NCI-H1092 treated with DMSO at 0.1 percent for 48 hours (cell line): Measurements from ENCODE around the gene EZR.
A peak's percentile ranks its signal among the peaks of the same experiment; 100 is the strongest.

Source experiments
- DNase-seq: peaks from one replicate; lab custom pipeline; 2025; lab: John Stamatoyannopoulos, UW

The EZR gene

DNA sequence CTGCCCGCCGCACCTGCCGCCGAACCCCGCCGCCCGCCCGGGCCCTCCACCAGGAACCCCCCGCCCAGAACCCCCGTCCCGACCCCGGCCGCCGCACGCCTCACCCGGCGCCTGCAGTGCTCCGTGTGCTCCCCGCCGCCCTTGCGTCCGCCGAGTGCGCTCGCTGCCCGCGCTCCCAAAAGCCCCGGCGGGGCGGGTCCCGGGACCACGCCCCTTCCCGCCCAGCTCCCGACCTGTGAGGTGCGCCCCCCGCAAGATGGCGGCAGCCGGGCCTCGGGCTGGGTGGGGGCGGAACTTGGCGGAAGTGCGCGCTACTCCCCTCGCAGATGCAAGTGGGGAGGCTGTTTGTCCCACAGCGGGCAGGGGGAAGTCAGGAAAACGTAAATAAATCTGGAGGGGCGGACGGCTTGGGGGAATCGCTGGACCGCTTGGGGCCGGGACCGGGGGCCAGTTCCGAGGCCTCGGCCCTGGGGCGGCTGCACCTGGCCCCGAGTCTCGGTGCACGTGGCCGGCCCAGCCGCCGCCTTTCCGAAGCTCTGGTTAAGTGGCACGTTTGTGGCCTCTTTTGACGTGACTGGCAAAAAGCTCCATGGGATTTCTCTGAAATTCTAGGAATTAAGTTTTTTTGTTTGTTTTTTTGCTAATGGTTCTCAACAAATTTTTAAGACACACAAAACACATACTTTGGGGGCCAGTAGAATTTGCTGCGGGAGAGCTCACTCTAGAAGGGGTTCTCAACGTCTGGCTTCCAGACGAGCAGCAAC is at the start of gene EZR:
TSS of gene EZR (minus strand) at position 156 of the 764 bp plus-strand sequence. CDS start 1,275 bp downstream, outside the sequence.
- DNase-seq: peak; percentile 46

DNA sequence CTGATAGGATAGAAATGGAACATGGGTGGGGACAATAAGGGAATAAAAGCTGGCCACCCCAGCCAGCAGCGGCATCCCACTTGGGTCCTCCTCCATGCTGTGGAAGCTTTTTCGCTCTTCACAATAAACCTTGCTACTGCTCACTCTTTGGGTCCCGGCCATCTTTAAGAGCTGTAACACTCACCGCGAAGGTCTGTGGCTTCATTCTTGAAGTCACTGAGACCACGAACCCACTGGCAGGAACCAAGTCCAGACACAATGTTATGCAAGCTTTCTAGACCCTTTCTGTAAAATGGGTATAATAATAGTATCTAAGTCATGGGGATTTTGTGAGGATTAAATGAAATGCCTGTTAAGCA is 48.9 kb upstream of the EZR start:
- no peak for DNase-seq

DNA sequence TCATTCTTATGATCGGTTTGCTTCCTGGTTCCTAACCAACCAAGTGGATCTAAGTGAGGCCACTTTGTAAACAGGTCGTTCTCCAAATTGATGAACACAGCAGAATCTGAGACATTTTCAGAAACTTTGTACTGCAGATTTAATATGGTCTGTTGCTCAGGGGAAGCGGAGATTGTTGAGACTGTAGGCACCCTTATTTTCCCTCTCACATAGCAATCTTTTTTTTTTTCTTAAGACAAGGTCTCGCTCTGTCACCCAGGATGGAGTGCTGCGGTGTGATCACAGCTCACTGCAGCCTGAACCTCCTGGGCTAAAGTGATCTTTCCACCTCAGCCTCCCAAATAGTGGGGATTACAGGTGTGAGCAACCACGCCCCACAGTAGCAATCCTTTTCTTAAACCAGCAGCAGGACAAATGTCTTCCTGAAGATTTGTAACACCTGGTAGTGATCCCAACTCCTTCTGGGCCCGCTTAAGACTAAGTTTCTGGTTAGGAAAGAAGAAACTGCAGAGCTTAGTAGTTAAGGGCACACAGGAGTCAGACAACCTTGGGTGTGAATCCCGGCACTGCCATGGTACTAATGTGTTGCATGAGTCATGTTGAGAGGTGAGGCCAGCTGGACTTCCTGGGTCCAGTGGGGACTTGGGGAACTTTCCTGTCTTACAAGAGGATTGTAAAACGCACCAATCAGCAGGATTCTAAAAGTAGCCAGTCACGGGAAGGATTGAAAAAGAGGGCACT is 48.4 kb upstream of the EZR start:
- DNase-seq: no peak

DNA sequence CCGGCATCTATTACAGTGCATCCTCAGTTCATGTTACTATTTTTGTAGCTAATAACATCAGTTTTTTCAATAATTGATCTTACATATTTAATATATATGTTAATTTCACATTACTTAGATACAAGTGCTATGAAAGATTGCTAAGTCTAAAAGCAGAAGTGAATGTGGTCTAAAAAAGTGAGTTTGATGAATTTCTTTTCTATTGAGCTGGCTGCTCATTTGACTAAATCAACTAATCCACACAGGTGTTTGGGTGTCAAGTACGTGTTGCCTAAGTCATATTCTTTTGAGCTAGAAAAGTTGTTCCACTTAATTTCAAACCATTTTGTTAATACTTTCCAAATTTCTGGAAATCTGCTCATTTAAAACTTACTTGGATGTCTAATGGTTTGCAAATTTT is 46.6 kb upstream of the EZR start:
- no peak for DNase-seq

DNA sequence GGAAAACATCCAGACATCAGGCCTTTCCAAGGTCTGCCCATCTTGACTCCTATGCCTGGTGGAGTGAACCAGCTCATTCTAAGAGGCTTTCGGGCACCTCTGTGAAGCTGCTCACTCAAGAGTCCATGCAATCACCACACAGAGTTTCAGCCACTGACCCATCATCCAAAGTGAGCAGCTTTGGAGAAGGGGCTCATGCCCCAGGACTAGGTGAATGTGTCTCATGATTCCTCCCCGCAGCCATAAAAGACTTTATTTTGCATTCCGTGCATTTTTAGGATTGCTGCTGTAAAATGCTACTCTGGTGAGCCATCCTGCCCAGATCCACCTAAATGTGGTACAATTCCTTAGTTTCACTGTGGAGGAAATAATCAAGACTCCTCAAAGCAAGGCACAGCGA is 44.5 kb upstream of the EZR start:
- no peak for DNase-seq

DNA sequence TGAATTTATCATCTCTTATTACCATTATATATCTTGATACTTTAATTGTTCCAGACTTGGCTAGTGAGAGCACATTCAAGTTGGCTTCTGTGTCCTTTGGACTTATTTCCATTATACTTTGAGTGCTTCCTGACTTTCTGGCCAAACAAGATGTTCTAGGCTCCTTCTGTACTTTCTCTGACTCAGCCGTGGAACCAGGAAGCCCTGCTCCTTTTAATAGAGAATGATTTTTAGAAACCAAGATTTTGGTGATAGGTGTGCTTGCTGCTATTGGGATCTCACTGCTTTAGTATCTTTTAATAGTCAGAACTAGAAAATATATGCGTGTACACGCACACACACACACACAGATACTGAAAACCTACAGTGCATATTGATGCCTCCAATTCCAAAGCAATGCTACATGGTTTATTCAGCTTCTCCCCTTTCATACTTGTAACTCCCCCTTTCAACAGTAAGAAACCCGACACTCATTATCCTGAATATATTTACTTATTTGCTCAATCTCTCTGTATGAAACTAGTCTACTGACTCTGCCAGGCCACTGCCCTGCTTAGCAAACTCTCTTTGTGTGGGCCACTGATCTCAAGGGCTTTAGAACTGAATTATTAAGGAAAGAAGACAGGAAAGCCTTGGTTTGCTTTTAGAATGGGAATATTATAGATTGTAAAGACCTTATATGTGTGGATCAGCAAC is 42.7 kb upstream of the EZR start:
- peak; percentile 69 for DNase-seq

DNA sequence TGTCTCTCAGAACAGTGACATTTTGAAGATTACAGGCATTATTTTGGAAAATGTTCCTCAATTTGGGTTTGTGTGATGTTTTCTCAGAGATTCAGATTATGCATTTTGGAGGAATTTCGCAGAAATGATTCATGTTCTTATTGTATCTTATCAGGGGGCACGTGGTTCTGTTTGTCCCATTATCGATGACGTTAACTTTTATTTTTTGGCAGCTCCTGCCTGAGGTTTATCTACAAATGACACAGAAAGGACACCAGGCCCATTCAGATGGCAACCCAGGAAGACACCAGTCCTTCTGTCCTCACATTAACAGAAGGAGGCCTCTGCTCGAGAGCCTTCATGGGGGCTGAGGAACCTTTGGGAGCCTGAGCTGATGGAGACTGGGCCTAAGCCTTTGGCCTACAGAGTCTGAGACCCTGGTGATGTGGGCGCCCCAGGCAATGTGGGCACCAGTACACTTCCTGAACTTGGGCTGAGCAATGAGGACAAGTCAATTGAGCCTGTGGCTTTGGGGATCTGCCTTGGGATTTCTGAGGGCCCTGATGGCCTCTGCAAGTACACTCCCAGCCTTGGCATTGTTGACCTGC is 41.2 kb upstream of the EZR start:
- DNase-seq: no peak

DNA sequence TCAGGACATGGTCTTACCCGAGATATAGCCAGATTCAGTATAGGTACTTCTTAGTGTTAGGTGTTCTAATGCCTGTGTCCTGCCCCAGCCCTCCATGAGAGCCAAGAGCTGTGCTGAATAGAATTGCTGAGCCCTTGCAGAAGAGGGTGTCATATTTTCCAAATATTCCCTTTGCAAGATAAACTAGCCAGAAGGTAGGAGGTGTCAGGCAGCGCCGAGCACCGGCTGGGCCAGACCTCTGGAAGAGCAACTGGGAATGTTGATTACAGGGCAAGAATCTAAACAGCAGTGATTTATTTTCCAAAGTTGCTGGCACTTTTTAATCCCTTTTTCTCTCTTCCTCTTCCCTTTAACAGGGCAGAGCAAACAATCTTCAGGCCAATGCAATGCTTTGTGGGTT is 37.1 kb upstream of the EZR start:
- DNase-seq: no peak

DNA sequence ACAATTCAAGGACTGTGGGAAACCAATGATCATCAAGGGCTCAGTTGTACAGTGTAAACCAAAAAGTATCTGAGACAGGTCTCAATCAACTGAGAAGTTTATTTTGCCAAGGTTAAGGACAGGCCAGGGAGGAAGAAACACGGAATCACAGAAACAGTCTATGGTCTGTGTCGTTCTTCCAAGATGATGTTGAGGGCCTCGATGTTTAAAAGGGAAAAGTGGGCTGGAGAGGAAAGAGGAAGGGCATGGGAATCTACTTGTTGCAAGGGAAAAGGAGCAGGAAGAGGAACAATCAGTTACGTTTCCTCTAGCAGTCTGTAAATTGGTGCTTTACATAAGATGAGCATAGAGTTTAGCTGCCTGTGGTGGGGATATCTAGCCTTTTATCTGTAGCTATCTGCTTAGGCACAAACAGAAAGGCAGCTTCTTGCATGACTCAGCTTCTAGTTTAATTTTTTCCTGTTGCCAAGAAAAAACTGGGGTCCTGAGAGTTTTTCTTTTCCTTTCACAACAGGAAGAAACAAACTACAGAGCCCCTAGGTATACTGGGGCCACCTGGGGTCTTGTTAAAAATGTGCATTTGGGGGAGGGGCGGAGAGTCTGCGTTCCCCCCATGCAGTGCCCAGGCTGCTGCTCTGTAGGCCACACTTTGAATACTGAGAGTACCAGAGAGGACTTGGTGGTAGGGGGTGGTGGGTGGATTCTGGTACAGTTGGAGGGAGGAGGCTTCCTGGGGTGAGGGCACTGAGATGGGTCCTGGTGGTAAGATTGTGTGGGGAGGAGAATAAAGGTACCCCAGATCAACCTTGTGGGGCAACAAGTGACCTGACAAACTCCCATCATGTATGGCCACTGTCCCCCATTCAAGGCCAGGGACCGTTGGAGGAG is 35.3 kb upstream of the EZR start:
- no peak for DNase-seq

DNA sequence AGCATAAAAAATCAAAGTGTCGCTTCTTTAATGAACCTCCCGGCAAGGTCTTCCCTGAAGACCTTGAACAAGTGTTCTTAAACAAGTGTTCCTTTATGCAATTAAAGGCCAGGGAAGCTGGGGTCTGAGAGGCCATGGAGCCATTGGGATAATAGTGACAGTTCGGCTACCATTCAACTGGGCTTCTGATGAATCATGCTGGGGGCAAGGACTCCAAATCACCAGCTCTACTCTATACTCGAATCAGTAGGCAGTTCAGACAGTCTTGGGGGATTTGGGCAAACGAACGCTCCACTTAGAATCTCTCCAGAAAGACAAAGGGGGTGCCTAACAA is 34.7 kb upstream of the EZR start:
- DNase-seq: no peak

DNA sequence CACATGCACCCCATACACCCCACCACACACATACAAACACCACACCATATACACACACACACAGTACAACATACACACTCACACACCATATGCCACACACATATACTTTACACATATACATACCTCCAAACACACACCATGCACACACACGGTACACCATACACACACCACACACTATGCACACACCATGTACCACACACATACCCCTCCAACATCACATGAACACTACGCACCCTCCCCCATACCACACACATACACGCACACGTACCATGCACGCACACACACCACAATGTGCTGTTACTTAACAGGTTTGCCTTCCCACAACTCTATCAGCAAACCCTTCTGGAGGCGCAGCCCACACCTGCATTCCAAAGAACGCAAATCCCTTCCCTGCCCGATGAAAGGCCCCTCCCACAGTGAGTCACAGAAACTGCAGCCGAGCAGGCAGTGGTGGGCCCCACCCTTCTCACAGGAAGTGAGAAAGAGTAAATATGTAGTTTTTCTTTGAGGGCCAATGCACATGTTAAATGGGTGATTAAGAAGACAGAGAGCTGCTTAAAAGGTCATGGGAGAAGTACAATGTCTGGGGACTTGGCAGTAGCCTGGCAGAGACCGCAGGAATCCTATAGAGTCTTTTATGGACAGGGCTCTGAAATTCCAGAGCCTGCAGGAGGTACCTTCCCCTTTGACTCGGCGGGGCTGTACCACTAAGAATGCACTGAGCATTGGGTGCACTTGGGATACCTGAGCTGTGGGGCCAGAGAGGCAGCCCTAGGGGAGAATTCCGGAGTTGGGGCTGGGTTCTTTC is 34.1 kb upstream of the EZR start:
- no peak for DNase-seq

DNA sequence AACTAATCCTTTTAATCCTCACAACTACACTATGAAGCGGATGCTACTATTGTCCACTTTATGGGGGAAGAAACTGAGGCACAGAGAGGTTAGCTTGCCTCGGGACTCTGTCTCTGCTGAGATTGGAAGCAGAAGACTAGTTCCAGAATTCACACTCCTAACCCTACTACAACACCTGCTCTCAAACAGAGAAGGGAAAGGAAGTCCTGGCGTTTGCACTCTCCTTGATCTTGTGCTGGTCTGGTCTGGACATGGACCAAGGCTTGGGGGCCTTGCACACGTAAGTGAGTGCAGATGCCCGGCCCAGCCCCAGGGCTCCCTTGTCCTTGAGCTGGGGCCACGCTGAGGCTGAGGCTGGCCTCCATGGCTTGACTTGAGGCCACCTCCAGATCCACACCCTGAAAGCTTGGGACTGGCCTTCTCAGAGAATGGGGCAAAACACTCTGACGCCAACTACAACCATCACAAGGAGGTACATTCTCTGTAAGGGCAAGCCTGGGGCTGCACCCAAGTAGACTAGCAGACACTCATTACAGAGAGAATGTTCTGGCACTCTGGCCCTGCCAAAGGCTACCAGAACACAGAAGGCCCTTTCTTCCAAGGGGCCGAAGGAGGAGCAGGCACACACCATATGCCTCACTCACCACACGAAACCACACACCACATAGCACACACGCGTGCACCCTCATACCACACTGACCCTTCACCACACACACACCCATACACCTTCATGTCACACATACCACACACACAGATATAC is 33.3 kb upstream of the EZR start:
- DNase-seq: no peak

DNA sequence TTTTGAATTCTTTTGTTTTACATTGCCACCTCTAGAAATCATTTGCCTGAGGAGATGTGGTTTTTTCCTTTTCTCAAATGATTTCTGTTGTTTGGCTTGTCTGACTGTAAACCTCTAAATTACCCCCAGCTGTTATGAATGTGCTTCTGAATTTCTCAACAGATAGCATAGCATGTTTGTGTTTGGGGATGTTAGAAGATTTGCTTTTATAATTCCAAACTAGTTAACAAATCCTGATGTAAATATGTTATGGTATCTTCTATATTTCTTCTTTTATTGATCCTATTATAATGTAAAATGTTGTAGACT is 31.6 kb upstream of the EZR start:
- no peak for DNase-seq

DNA sequence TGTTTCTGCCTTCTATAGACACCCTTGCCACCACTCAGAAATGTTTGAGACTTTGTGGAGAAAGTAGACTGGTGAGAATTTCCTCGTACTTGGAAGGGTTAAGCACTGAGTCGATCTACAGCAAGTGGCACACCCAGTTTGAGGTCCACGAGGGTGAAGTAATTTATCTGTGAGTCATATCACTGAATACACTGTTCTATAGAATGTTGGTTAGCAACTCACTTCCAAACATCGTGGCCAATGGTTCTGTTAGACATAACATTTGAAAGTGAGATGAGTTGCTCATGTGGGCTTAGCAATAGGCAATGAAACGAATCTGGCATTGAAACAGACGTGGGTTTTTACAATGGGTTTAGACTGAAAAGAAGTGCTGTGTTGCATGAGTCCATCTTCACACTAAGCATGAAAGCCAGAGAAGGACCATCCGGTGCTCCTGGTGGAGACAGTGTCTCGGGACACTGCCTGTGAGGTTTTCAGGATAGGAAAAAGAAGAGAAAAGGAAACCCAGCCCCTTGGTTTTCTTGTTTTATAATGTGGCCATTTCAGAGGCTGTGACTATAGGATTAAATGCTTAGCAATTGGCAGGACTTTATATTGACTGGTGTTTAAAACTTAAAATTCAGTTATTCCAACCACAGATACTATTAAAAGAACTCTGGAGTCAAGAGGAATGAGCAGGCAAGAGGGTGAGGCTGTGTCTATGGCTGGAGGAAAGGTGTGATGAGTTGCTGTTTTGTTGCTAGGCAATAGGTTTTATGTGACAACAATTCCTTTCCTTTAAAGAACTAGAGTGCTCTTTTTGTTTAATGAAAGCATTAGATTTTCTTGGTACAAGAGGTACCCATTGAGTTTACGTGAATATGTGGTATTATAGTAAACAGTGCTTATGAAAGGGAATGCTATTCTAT is 31.0 kb upstream of the EZR start:
- DNase-seq: peak; percentile 43

DNA sequence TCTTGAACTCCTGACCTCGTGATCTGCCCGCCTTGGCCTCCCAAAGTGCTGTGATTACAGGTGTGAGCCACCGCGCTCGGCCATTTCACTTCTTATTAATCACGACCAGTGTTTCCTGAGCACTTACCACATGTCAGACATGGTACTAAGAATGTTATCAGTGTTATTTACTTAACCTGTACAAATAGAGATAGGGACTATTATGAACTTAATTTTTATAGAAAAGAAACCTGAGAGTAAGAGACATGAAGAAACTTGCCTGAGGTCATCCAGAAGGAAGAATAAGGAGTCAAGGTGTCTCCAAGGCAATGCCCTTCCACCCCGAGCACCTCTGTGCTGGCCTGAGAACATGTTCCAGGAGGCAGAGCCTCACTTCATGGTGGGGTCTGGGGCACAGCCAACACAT is 29.3 kb upstream of the EZR start:
- DNase-seq: no peak

DNA sequence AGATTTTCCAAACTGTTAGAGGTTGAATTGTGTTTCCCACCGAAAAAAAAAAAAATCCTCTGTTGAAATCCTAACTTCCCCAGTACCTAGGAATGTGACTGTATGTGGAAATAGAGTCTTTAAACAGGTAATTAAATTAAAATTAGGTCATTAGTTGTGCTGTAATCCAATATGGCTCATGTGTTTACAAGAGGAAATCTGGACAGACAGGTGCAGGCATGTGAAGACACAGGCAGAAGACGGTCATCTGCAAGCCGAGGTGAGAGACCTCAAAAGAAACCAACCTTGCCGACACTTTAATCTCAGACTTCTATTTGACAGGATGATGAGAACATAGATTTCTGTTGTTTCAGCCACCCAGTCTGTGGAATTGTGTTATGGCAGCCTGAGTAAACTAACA is 28.6 kb upstream of the EZR start:
- no peak for DNase-seq

DNA sequence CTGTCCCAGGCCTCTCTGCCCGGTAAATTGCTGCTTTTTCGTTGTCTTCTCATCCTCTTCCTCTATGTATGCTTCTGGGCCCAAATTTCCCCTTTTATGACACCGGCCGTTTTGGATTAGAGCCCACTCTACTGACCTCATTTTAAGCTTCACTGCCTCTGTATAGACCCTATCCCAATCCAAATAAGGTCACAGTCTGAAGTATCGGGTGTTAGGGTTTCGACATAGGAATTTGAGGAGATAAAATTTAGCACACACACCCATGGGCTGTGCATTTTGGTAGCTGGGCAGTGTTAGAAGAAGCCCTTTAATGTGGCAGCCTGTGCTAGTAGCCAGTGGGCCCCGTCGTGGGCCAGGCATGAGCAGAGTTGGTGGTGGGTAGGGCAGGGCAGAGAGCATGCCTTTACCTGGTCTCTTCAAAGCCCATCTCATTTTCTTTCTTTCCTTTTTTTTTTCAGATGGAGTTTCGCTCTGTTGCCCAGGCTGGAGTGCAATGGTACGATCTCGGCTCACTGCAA is 27.9 kb upstream of the EZR start:
- no peak for DNase-seq

DNA sequence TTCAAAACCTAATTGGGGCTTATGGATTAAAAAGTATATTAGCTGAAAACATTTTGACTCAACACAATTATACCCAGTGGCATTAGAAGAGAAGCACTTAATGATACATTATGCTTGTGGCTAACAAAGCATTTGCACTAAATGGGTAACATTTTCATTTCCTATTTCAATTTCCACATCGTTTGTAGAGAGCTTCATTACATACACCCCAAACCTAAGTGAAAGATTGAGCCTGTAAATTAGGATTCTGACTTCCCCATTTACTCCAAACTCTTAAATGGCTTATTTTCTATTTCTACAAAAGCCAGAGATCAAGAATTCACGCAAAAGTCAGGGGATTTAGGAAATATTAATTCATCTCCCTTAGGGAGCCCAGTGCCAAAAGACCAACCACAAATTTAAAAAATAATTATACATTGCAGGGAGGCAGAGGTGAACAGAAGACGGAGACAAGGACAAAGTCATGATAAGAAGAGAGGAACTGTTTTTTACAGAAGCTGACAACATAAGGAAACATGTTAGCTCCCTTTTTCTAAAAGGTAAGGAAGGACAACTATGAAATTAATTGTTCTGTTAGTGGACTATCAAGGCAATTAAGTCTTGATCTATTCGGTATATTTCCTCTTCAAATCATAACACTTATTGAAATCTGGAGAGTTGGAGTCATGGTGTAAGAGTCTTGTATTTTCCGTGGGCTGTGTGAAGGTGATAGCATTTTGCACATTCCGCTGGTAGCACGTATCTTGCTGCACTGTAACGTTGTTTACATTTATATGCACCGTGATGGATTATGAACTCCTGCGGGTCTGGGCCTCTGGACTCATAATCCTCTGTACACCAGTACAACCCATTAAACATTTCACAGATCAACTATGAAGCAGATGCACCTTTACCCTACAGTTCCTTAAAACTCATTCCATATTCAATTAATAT is 24.8 kb upstream of the EZR start:
- no peak for DNase-seq
